GM12878 (cell line): ENCODE data around the gene NT5E. TPM values are rescaled to one million over a fixed set of nuclear protein-coding genes. Genes with fewer than 3 reads are reported as not detected.

Experiments used
- ATAC-seq: fragments of 200-7000 bp; cut with Tn5 transposase; 3 replicates; pipeline ENCODE4 v1.9.1; 2020; ENCODE audit warnings: mild to moderate bottlenecking, moderate library complexity
- BruUV-seq: library from RNA; stranded (reverse); fragments of 400-500 nt; replicated peaks from 2 replicates; lab custom pipeline; 2021; lab: Mats Ljungman, UMichigan
- CTCF ChIA-PET: fragments of 300-600 bp; sonication (Branson Sonifier 250); formaldehyde crosslinking; extraction: SDS; loops from one replicate; lab custom pipeline; 2021; ENCODE audit warnings: inconsistent platforms; lab: Yijun Ruan, JAX
- POLR2A ChIA-PET: fragments of 350-600 bp; formaldehyde crosslinking; extraction: SDS; loops from one replicate; lab custom pipeline; 2021; ENCODE audit warnings: inconsistent platforms; lab: Charles Lee
- RAD21 ChIA-PET: fragments of 300-600 bp; sonication (Branson Sonifier 250); formaldehyde crosslinking; loops from one replicate; lab custom pipeline; 2023; ENCODE audit warnings: antibody characterized with exemption; ENCODE audit not compliant: unreplicated experiment; lab: Charles Lee
- SMC1A ChIA-PET: fragments of 300-600 bp; sonication (Branson Sonifier 250); formaldehyde crosslinking; loops from one replicate; lab custom pipeline; 2023; ENCODE audit not compliant: unreplicated experiment, uncharacterized antibody; lab: Charles Lee
- DNase-seq: peaks from one replicate; pipeline ENCODE4 v3.0.0-alpha.2; 2011; ENCODE audit warnings: low read depth, low spot score
- FAIRE-seq: peaks from 3 replicates; lab custom pipeline; 2011; peaks lifted over from hg19 to GRCh38; lab: Jason Lieb, UNC
- H2AFZ ChIP-seq: 2 replicates; pipeline ENCODE4 v1.6.0; 2011; ENCODE audit warnings: low read depth, low read length, control low read depth; ENCODE audit not compliant: control insufficient read depth
- H3K27ac ChIP-seq: 2 replicates; pipeline ENCODE4 v1.5.1; 2011; ENCODE audit warnings: control low read depth; ENCODE audit not compliant: control insufficient read depth, insufficient read depth
- H3K27me3 ChIP-seq, 2 experiments: replicated peaks in 1 of 2; 2 replicates each; pipeline versions ENCODE4 v1.6.0 to v1.6.1; 2011; ENCODE audit warnings: low read length in 1 of 2; ENCODE audit not compliant: control insufficient read depth in 2 of 2, insufficient read depth in 2 of 2
- H3K36me3 ChIP-seq, 2 experiments: 2 replicates each; pipeline ENCODE4 v1.5.1; 2011; ENCODE audit warnings: low read length in 1 of 2; ENCODE audit not compliant: control insufficient read depth in 2 of 2, insufficient read depth in 2 of 2
- H3K4me1 ChIP-seq: 2 replicates; pipeline ENCODE4 v1.6.1; 2011; ENCODE audit warnings: mild to moderate bottlenecking, low read length, moderate library complexity, mixed read lengths; ENCODE audit not compliant: control insufficient read depth, insufficient read depth
- H3K4me2 ChIP-seq: 2 replicates; pipeline ENCODE4 v1.6.0; 2011; ENCODE audit warnings: control low read depth; ENCODE audit not compliant: control insufficient read depth, insufficient read depth
- H3K4me3 ChIP-seq: fragments of 200-600 bp; sonication (generic); 2 replicates; pipeline ENCODE4 v1.5.1; 2016
- H3K79me2 ChIP-seq: 2 replicates; pipeline ENCODE4 v1.6.0; 2011; ENCODE audit warnings: low read length; ENCODE audit not compliant: control insufficient read depth, insufficient read depth
- H3K9ac ChIP-seq: 2 replicates; pipeline ENCODE4 v1.8.0; 2011; ENCODE audit warnings: low read length, control low read depth, mixed read lengths; ENCODE audit not compliant: control insufficient read depth, insufficient read depth
- H3K9me3 ChIP-seq: replicated peaks from 3 replicates; pipeline ENCODE4 v1.5.1; 2011; ENCODE audit warnings: mild to moderate bottlenecking, low read length; ENCODE audit not compliant: control insufficient read depth, insufficient read depth
- H4K20me1 ChIP-seq: 2 replicates; pipeline ENCODE4 v1.6.0; 2011; ENCODE audit not compliant: control insufficient read depth, insufficient read depth
- ATF7 ChIP-seq: fragments of 450-650 bp; IDR thresholded peaks from 2 replicates; pipeline ENCODE4 v1.6.1; 2016; ENCODE audit warnings: low read depth, mild to moderate bottlenecking
- CBX3 ChIP-seq: fragments of 200-600 bp; sonication (generic); IDR thresholded peaks from 2 replicates; pipeline ENCODE4 v1.6.1; 2016; ENCODE audit warnings: low read depth, borderline replicate concordance
- CHD2 ChIP-seq: IDR thresholded peaks from 2 replicates; pipeline ENCODE4 v1.6.1; 2011; ENCODE audit warnings: low read depth, low read length, improper control_type of control experiment, borderline replicate concordance
- CREM ChIP-seq: IDR thresholded peaks from 2 replicates; pipeline ENCODE4 v1.6.1; 2014; ENCODE audit warnings: antibody characterized with exemption, low read depth
- GABPA ChIP-seq: IDR thresholded peaks from 2 replicates; pipeline ENCODE4 v1.6.1; 2014; ENCODE audit warnings: antibody characterized with exemption, low read depth, mild to moderate bottlenecking, inconsistent platforms
- LARP7 ChIP-seq: fragments of 450-650 bp; IDR thresholded peaks from 2 replicates; pipeline ENCODE4 v1.6.1; 2017; ENCODE audit warnings: mild to moderate bottlenecking
- RBBP5 ChIP-seq: fragments of 200-600 bp; sonication (generic); conservative IDR thresholded peaks from 2 replicates; pipeline ENCODE4 v1.6.1; 2016
- SMAD1 ChIP-seq: fragments of 450-650 bp; IDR thresholded peaks from 2 replicates; pipeline ENCODE4 v1.6.1; 2018; ENCODE audit warnings: mild to moderate bottlenecking, low read depth; ENCODE audit not compliant: partially characterized antibody
- TCF3 ChIP-seq: IDR thresholded peaks from 2 replicates; pipeline ENCODE4 v1.6.1; 2012; ENCODE audit warnings: low read depth, mild to moderate bottlenecking, low read length, borderline replicate concordance; ENCODE audit not compliant: insufficient read depth
- WRNIP1 ChIP-seq: IDR thresholded peaks from 2 replicates; pipeline ENCODE4 v1.6.1; 2011; ENCODE audit warnings: low read depth, low read length, improper control_type of control experiment, borderline replicate concordance
- in situ Hi-C: fragments of 300-500 bp; cut with MboI; formaldehyde crosslinking; loops from 9 replicates; pipeline ENCODE4 v1.14.3; 2018; ENCODE audit warnings: mixed read lengths
- intact Hi-C: fragments of 100-400 bp; cut with micrococcal nuclease; formaldehyde crosslinking; loops from one replicate; pipeline ENCODE4 v1.14.2; 2022; ENCODE audit not compliant: unreplicated experiment
- polyA plus RNA-seq, 11 experiments: library from polyadenylated mRNA; depleted of rRNA in 4 of 11; unstranded in 6 of 11; stranded (reverse) in 5 of 11; fragments of >200 nt; fragmentation: Nextera tagmentation in 4 of 11; fragmentation: Illumina TruSeq in 1 of 11; extraction: Ambion mirVana in 4 of 11; extraction: Trizol in 1 of 11; gene quantifications; 1 replicate in 1 of 11; 2 replicates in 10 of 11; pipeline versions ENCODE4 v1.2.1 to v1.2.3, GENCODE V29; 2011 to 2016; ENCODE audit warnings: inconsistent platforms in 2 of 11, missing spikeins in 2 of 11, low read depth in 1 of 11
- total RNA-seq, 4 experiments: library from RNA; depleted of rRNA in 3 of 4; stranded (reverse); fragments of >200 nt in 3 of 4; fragmentation: Illumina TruSeq in 1 of 4; extraction: Trizol in 1 of 4; gene quantifications; 2 replicates each; pipeline versions ENCODE4 v1.2.1 to v1.2.3, GENCODE V29; 2013 to 2021
- TF ChIP-seq, protein P1 (sequence below): IDR thresholded peaks from 2 replicates; pipeline ENCODE4 v1.6.1; 2012; ENCODE audit warnings: mild to moderate bottlenecking, low read depth, low read length
- TF ChIP-seq, protein P2 (sequence below): fragments of 450-650 bp; IDR thresholded peaks from 2 replicates; pipeline ENCODE4 v1.6.1; 2017; ENCODE audit warnings: mild to moderate bottlenecking
- TF ChIP-seq, protein P3 (sequence below): fragments of 450-650 bp; IDR thresholded peaks from 2 replicates; pipeline ENCODE4 v1.6.1; 2018; ENCODE audit warnings: mild to moderate bottlenecking, low read depth, moderate library complexity; ENCODE audit not compliant: partially characterized antibody
- TF ChIP-seq, protein P4 (sequence below): fragments of 450-650 bp; IDR thresholded peaks from 2 replicates; pipeline ENCODE4 v1.6.1; 2017; ENCODE audit warnings: mild to moderate bottlenecking, low read depth, inconsistent platforms; ENCODE audit not compliant: poor library complexity, severe bottlenecking

NT5E gene
- total and polyA plus RNA-seq, 10 of the 15 experiments (the other 5 are each of a cell fraction or from before 2014, with no cell fraction given) = 1.9 to 9.7 (median 7.3) TPM

DNA sequence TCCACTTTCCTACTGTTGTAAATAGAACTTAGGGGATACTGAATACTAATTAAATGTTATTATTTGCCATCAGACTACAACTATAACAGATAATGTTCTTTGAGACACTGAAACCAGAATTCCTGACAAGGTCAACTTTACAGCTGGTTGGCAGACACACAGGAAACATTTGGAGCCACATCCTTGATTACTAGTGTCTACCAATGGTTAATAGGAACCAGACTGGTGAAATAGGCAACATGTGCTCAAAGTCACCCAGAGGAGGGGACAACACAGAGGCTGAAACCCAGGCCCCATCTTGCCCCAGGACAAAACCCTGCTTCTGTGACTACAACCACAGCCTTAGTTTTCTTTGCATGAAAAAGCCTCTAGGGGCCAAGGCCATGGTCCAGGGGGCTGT, 47.8 kb upstream of the NT5E start:
- Histone ChIP-seq H3K4me1 (peaks cover 20% of the 10 kb centered on the region), H3K27ac (no peak overlapping the region), H3K36me3 (no peaks in the 10 kb centered on the region), H3K9ac (no peak overlapping the region), H3K4me3 (no peak overlapping the region), H2AFZ (peak overlapping the region; percentile 45), H4K20me1 (no peaks in the 10 kb centered on the region), H3K9me3 (no peaks in the 10 kb centered on the region), H3K27me3 (no peaks in the 10 kb centered on the region), H3K79me2 (no peaks in the 10 kb centered on the region), H3K4me2 (no peak overlapping the region)
- FAIRE-seq = no peak
- ChIA-PET SMC1A (interaction anchor here (0.9 to 8.3 kb wide), 4 partner anchors 41 to 81 kb away, joined by 3 to 79 read pairs (median 6); partner anchors contain the start of gene NT5E), RAD21 (interaction anchor here (0.6 to 6.0 kb wide), 2 partner anchors 16 to 19 kb away, joined by 3 to 34 read pairs; no protein-coding TSS in a partner anchor), CTCF (interaction anchor here (1.1 to 2.3 kb wide), 4 partner anchors 47 to 82 kb away, joined by 3 to 6 read pairs (median 4); no protein-coding TSS in a partner anchor), POLR2A (interaction anchor here (0.6 to 6.0 kb wide), 2 partner anchors 31 to 48 kb away, joined by 7 to 50 read pairs; partner anchors contain the start of gene NT5E)
- in situ Hi-C loops (no loop called here), intact Hi-C loops (no loop called here)
- no peak for DNase-seq
- no peak for ATAC-seq
- no TSS peak for BruUV-seq
- TF ChIP-seq GABPA (no peak), LARP7 (no peak), CHD2 (no peak), CREM (no peak), ATF7 (no peak), RBBP5 (no peak), TCF3 (no peak), SMAD1 (no peak), WRNIP1 (no peak), CBX3 (no peak)
- TF ChIP-seq, protein P1, sequence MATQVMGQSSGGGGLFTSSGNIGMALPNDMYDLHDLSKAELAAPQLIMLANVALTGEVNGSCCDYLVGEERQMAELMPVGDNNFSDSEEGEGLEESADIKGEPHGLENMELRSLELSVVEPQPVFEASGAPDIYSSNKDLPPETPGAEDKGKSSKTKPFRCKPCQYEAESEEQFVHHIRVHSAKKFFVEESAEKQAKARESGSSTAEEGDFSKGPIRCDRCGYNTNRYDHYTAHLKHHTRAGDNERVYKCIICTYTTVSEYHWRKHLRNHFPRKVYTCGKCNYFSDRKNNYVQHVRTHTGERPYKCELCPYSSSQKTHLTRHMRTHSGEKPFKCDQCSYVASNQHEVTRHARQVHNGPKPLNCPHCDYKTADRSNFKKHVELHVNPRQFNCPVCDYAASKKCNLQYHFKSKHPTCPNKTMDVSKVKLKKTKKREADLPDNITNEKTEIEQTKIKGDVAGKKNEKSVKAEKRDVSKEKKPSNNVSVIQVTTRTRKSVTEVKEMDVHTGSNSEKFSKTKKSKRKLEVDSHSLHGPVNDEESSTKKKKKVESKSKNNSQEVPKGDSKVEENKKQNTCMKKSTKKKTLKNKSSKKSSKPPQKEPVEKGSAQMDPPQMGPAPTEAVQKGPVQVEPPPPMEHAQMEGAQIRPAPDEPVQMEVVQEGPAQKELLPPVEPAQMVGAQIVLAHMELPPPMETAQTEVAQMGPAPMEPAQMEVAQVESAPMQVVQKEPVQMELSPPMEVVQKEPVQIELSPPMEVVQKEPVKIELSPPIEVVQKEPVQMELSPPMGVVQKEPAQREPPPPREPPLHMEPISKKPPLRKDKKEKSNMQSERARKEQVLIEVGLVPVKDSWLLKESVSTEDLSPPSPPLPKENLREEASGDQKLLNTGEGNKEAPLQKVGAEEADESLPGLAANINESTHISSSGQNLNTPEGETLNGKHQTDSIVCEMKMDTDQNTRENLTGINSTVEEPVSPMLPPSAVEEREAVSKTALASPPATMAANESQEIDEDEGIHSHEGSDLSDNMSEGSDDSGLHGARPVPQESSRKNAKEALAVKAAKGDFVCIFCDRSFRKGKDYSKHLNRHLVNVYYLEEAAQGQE = no peak
- TF ChIP-seq, protein P2, sequence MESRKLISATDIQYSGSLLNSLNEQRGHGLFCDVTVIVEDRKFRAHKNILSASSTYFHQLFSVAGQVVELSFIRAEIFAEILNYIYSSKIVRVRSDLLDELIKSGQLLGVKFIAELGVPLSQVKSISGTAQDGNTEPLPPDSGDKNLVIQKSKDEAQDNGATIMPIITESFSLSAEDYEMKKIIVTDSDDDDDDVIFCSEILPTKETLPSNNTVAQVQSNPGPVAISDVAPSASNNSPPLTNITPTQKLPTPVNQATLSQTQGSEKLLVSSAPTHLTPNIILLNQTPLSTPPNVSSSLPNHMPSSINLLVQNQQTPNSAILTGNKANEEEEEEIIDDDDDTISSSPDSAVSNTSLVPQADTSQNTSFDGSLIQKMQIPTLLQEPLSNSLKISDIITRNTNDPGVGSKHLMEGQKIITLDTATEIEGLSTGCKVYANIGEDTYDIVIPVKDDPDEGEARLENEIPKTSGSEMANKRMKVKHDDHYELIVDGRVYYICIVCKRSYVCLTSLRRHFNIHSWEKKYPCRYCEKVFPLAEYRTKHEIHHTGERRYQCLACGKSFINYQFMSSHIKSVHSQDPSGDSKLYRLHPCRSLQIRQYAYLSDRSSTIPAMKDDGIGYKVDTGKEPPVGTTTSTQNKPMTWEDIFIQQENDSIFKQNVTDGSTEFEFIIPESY = no peak
- TF ChIP-seq, protein P3, sequence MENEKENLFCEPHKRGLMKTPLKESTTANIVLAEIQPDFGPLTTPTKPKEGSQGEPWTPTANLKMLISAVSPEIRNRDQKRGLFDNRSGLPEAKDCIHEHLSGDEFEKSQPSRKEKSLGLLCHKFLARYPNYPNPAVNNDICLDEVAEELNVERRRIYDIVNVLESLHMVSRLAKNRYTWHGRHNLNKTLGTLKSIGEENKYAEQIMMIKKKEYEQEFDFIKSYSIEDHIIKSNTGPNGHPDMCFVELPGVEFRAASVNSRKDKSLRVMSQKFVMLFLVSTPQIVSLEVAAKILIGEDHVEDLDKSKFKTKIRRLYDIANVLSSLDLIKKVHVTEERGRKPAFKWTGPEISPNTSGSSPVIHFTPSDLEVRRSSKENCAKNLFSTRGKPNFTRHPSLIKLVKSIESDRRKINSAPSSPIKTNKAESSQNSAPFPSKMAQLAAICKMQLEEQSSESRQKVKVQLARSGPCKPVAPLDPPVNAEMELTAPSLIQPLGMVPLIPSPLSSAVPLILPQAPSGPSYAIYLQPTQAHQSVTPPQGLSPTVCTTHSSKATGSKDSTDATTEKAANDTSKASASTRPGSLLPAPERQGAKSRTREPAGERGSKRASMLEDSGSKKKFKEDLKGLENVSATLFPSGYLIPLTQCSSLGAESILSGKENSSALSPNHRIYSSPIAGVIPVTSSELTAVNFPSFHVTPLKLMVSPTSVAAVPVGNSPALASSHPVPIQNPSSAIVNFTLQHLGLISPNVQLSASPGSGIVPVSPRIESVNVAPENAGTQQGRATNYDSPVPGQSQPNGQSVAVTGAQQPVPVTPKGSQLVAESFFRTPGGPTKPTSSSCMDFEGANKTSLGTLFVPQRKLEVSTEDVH = no peak
- TF ChIP-seq, protein P4, sequence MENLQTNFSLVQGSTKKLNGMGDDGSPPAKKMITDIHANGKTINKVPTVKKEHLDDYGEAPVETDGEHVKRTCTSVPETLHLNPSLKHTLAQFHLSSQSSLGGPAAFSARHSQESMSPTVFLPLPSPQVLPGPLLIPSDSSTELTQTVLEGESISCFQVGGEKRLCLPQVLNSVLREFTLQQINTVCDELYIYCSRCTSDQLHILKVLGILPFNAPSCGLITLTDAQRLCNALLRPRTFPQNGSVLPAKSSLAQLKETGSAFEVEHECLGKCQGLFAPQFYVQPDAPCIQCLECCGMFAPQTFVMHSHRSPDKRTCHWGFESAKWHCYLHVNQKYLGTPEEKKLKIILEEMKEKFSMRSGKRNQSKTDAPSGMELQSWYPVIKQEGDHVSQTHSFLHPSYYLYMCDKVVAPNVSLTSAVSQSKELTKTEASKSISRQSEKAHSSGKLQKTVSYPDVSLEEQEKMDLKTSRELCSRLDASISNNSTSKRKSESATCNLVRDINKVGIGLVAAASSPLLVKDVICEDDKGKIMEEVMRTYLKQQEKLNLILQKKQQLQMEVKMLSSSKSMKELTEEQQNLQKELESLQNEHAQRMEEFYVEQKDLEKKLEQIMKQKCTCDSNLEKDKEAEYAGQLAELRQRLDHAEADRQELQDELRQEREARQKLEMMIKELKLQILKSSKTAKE = no peak
